GM21717 (cell line): ENCODE results near the gene GPN3.
"Not testable (repeated sequence)": the region's sequence is repeated elsewhere in the genome, so short reads cannot be mapped to it uniquely, and the experiment has no call there.

Source experiments
- ATAC-seq: cut with Tn5 transposase; IDR thresholded peaks from one replicate; pipeline ENCODE4 v1.9.1; 2021; ENCODE audit warnings: mild to moderate bottlenecking, moderate library complexity; ENCODE audit not compliant: unreplicated experiment

GPN3 gene

DNA sequence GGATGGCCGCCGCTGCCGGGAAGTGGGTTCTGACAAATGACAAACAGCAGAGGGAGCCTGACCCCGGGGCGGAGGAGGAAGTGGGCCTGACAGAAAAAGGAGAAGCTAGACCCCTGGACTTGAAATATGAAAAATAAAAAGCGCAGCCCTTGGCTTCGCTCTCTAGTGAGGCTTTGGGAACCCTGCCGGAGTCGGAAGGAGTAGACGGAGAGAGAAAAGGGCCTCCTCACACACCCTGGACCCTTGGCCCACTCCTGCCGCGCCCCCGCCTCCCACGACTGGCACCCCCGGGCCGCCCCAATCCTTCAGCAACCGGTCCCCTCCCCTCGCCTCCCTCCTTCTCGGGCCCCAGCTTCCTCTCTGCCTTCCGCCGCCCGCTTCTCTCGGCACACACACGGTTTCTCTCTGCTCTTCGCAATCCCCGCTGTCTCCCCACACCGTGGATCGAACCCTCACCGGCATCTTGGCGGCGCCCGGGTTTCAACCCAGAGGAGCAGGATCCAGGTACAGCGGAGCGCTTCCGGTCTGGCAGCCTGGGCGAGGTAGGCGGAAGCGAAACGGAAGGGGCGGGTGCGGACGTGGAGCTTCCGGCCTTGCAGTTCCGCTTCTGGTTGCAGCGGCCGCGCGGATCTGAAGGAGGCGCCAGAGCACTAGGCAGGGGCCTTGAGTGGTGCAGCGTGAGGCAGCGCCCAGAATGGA, 18.1 kb downstream of the GPN3 start, which contains the start of gene ARPC3:
Gene ARPC3 (minus strand): TSS at position 539 of the 699 bp plus-strand sequence. CDS start 77 bp downstream, at position 462.
- ATAC-seq: peak; percentile 86

DNA sequence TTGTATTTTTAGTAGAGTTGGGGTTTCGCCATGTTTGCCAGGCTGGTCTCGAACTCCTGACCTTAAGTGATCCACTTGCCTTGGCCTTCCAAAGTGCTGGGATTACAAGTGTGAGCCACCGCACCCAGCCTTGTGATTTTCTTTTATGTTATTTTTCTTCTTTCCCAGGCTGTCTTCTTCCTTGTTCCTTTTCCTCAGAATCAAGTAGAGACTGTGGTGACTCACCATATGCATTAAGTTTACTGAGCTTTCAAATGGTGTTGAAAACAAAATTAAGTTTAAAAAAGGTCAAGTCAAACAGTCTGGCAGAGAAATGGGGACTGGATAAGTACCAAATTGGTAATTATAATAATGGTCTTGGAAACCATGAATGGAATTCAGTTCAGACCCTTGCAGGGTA, 23.6 kb downstream of the GPN3 start:
- no peak for ATAC-seq

DNA sequence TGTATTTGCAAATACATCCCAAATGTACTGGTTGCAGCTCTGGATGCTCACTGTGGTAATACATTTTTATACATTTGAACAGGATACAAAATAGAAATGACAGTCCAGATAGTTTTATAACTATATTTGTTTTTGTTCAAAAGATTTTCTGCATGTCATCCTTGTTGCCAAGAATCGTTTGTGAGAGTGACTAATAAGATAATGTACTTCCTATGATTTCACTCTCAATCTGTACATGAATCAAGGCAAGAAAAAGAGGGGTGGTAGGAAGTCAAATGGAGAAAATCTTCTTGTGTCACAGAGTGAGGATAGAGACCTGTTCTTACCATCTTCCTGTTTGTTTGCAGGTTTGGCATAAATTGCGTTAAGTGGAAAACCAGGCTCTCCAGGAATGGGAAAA, 31.8 kb downstream of the GPN3 start:
- ATAC-seq: no peak

DNA sequence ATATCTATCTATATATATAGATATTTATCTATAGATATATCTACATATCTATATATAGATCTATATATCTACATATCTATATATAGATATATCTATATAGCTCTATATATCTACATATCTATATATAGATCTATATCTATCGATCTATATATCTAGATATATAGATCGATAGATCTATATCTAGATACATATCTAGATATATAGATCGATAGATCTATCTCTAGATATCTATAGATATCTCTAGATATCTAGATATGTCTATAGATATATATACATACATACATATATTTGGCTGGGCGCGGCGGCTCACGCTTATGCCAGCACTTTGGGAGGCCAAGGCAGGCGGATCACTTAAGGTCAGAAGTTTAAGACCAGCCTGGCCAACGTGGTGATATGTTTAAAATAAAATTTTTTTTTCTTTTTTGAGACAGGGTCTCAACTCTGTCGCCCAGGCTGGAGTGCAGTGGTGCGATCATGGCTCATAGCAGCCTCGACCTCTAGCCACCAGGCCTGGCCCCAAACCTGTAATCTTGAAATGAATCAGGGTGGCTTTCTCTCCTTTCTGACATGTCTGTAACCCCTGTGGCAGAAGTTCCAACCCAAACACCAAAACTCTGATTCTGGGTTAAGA, 36.0 kb downstream of the GPN3 start:
- ATAC-seq: no peak

DNA sequence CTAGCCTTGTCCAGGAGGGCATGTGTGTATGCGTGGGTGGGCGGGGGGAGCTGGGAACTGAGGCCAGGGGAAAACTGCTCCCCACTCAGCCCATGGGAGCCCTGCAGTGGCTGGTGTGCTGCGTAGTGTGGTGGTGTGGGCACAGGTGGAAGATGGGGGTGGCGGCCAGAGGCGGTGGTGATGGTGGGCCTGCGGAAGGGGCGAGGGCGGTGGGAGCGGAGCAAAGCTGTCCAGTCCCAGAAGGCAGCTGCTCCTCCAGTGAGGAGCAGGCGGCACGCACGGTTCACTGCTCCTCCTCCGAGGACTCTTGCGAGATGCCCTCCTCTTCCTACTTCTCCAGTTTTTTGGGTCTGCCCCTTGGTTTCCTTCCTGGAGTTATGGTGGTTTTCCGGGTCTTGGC, 38.4 kb downstream of the GPN3 start:
- not testable (repeated sequence) for ATAC-seq

DNA sequence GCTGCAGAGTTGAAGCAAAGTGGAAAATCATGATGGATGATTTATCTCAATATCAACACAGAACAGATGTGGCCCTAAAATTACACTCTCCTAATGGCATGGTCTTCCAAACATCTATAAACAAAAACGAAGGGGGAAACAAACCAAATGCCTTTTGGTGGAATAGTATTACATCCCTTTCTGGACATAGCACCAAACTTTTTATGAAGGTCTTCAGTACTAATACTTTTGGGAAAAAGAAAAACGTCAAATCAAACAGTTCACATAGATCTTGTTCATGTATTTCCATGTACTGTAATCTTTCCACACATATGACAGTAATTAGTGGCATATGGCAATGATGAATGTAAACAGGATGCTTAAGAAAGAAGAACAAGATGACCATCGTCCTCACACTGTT, 41.7 kb downstream of the GPN3 start:
- ATAC-seq: no peak

DNA sequence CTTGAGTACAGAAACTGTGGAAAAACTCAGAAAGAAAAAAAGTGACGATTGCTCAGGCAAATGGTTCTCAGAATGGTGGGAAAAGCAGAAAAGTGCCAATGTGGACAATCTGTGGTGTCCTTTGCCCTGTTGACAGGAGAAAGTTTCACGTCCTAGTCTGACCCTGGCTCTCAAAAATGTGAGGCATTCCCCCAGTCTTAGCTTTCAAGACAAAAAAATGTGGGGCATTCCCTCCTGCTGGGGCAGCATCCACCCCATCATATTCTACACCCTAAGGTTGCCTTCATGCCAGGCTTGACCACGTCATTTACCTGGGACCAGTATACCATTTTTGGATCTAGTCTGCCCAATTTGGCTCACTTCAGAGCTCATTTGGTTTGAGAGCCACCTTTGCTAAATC, 43.8 kb downstream of the GPN3 start:
- ATAC-seq: no peak

DNA sequence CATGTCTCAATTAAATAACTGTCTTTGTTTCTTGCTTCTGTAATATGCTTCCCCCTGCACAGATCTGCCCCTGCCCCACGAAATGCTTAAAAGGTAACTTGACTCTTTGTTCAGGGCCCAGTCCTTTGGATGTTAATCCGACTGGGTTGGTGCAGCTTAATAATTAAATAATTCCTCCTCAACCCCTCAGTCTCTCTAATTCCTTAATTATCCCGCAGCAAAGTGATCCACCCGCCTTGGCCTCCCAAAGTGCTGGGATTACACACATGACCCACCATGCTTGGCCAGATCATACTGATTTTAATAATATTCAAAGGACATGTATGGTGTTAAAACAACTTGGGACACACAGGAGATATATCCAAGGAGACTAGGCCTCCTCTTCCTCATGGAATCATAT, 46.4 kb downstream of the GPN3 start:
- no peak for ATAC-seq

DNA sequence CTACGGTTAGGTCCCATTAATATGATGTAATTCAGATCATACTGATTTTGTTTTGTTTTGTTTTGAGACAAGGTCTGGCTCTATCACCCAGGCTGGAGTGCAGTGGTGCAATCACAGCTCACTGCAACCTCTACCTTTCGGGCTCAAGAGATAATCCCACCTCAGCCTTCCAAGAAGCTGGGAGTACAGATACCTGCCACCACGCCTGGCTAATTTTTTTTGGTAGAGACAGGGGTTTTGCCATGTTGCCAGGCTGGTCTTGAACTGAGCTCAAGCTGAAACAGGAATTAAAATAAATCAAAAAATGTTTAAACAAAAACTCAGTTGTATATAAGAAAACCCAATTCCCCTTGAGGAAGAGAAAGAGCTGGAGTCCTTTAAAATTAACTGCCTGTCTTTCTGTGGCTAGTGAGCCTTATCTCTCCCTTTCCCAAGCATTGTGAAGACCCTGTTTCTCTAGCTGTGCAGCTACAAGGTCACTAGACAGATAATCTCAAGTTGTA, 46.8 kb downstream of the GPN3 start:
- no peak for ATAC-seq

DNA sequence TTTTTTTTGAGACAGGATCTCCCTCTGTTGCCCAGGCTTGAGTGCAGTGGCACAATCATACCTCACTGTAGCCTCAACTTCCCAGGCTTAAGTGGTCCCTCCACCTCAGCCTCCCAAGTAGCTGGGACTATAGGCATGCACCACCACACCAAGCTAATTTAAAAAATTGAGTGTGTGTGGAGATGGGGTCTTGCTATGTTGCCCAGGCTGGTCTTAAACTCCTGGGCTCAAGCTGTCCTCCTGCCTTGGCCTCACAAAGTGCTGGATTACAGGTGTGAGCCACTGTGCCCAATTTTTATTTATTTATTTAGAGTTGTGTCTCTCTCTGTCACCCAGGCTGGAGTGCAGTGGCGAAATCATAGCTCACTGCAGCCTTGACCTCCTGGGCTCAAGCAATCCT, 47.4 kb downstream of the GPN3 start:
- not testable (repeated sequence) for ATAC-seq

DNA sequence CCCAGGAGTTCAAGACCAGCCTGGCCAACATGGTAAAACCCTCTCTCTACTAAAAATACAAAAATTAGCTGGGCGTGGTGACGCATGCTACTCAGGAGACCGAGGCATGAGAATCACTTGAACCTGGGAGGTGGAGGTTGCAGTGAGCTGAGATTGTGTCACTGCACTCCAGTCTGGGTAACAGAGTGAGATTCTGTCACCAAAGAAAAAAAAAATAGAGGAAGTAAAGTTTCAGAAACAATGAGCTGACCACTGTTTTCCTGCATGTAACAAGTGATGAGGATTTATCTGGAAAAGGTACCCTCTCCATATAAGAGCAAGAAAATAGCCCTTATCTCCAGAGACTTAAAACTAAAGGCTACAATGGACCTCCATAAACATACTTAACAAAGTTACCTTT, 50.9 kb downstream of the GPN3 start:
- not testable (repeated sequence) for ATAC-seq

DNA sequence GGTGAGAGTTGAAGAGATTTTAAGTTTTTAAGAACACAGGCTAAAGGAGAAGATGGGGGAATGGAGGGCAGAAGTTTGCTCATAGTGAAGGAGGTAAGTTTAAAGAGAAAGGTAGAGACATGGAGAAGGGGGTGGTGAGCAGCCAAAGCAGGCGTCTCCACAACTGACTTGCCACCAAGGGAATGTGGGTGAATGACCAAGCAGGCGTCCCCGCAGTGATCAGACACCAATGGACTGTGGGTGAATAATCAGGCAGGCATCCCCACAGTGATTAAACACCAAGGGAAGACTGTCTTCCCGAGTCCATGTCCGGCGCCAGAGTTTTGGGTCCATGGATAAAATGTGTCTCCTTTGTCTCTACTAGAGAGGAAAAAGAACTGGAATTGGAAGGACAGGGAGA, 58.0 kb downstream of the GPN3 start:
- ATAC-seq: not testable (repeated sequence)

DNA sequence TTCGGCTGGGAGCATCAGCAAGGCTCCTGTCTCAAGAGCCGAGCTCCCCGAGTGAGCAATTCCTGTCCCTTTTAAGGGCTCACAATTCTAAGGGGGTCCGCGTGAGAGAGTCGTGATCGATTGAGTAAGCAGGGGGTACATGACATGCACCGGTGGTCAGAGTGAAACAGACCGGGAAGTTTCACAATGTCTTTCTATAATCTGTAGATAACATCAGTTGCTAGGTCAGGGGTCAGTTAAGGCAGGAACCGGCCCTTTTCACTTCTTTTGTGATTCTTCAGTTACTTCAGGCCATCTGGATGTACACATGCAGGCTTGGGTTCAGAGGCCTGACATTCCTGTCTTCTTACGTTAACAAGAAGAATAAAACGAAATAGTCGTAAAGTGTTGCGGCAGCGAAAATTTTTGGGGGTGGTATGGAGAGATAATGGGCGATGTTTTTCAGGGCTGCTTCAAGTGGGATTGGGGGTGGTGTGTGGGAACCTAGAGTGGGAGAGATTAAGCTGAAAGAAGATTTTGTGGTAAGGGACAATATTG, 62.9 kb downstream of the GPN3 start:
- not testable (repeated sequence) for ATAC-seq

DNA sequence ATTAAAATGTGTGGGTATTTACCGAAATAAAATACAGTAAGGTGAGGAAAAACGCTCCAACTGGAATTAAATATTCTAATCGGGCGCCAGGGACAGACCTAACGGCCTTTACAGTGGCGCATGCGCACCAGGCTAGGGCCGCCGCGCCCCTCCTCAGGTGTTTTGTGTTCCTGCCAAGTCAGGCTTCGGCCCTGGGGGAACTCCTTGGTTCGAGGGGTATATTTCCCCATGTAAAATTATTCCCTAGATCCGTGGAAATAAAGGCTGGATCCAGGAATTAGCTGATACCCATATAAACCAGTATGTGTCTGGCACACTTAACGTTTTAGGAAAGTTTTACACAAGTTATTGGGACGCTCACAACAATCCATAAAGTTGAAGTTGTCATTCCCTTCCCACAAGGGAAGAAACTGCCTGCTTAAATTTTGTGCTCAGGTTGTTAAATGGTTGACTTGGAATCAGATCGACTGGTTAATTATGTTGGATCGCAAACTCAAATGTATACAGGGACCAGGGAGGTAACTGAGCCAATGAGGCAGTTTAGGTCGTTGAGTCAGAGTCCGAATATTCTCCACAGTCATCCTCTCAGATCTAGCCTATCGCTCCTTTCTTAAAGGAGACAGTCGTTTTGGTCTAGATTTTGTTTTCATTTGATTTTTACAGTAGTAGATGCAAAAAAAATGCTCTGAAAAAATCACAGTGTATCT, 63.9 kb downstream of the GPN3 start:
- peak; percentile 48 for ATAC-seq

DNA sequence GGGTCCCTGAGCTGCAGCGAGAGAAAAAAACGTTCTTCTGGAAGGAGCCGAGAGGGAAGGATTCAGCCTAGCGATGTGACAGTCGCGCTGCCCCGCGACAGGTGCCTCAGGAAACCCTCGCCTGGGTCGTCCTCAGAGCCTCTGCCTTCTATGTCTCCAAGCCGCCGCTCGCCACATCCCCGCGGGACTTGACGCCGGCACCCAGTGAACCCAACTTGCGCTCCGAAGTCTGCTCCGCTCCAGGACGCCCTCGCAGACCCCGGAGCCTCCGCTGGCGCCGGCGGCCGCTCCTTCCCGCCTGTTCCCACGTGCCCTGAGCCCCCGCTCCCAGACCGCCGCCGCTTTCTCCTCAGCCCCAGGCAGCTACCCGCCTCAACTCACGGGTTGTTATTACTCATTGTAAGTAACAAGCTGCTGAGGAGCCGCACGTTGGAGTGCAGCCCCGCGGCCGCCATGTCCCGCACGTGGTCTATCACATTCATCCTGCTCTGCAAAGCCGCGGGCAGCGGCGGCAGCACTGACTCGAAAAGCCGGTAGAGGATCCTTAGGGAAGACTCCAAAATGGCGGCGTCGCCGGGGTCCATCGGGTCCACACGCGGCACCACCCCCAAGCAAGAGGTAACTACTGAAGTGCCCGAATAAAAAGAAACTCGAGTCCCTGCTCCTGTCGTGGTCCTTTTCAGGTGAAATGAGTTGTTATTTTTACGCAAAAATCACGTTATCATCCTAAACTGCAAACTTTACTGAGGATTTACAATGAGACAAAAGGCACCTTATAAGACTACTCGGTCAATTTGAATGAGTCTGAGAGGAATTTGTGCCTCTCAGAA, 64.7 kb downstream of the GPN3 start, which contains the start of gene ANAPC7:
Gene ANAPC7 (minus strand): TSS at position 563 of the 830 bp plus-strand sequence. CDS start 81 bp downstream, at position 482.
- ATAC-seq: peak; percentile 66
